Measurements from ENCODE around the gene LGALS9B.
"Not testable (repeated sequence)": the region's sequence is repeated elsewhere in the genome, so short reads cannot be mapped to it uniquely, and the experiment has no call there.

DNA sequence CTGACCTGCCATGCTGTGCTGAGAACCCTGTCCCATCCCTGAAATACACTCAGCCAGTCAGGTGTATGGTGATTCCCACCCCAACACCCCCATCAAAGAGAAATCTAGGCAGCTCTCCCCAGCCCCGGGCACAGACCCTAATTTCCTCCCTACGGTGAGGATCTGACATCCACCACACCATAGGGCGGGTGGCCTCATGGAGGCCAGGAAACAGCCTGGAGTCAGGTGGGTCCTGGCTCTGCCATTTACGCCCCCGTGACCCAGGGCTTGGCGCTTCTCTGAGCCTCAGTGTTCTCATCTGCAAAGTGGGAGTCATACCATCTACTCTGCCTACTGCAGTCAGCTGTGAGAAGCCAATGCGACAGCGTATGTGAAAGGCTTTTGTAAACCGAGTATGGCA is 27.4 kb upstream of the LGALS9B start:
- TF ChIP-seq FOXK2 (IDR thresholded peaks at IDR 0.05); ZNF384 (IDR thresholded peaks at IDR 0.05); SUZ12 (IDR thresholded peaks at IDR 0.05); ARNT (IDR thresholded peaks at IDR 0.05); SP1 (IDR thresholded peaks at IDR 0.05); CTBP1 (IDR thresholded peaks at IDR 0.05; ENCODE audit: borderline replicate concordance): not testable (repeated sequence)

All from HEK293T (cell line).